Gastroesophageal sphincter (tissue), 4 donors: ENCODE results near the gene UBQLN4. TPM values are rescaled to one million over a fixed set of nuclear protein-coding genes. Genes with fewer than 3 reads are reported as not detected.

Experiments
- ATAC-seq: fragments of 150-250 bp; one replicate; pipeline ENCODE4 v1.9.1; 2016; ENCODE audit warnings: mild to moderate bottlenecking, moderate library complexity
- H3K27ac ChIP-seq, 4 donors: fragments of 200-600 bp; sonication (generic) in 3 of 4; 1 replicate in 3 of 4; 2 replicates in 1 of 4; pipeline ENCODE4 v1.5.1; 2016 to 2019
- H3K27me3 ChIP-seq: fragments of 200-600 bp; sonication (generic); one replicate; pipeline ENCODE4 v1.5.1; 2019
- H3K36me3 ChIP-seq, 2 donors: fragments of 200-600 bp; sonication (generic); one replicate each; pipeline ENCODE4 v1.5.1; 2019; ENCODE audit warnings: control low read depth in 1 of 2
- H3K4me1 ChIP-seq, 3 donors: fragments of 200-600 bp; sonication (generic); 1 replicate in 2 of 3; 2 replicates in 1 of 3; pipeline ENCODE4 v1.5.1; 2016 to 2019; ENCODE audit warnings: control low read depth in 2 of 3
- H3K4me3 ChIP-seq, 2 donors: fragments of 200-600 bp; sonication (generic); one replicate each; pipeline ENCODE4 v1.5.1; 2019; ENCODE audit warnings: mild to moderate bottlenecking in 1 of 2, moderate library complexity in 1 of 2
- H3K9me3 ChIP-seq, 3 donors: fragments of 200-600 bp; sonication (generic); one replicate each; pipeline ENCODE4 v1.5.1; 2017 to 2019; ENCODE audit warnings: control low read depth in 2 of 3
- EP300 ChIP-seq: sonication (generic); formaldehyde crosslinking; IDR thresholded peaks from one replicate; pipeline ENCODE4 v1.6.1; 2017; ENCODE audit warnings: antibody characterized with exemption, mild to moderate bottlenecking
- POLR2A ChIP-seq, 2 donors: fragments of 450-650 bp; IDR thresholded peaks; one replicate each; pipeline ENCODE4 v1.6.1; 2017; ENCODE audit warnings: antibody characterized with exemption in 2 of 2, mild to moderate bottlenecking in 2 of 2, moderate library complexity in 1 of 2
- POLR2AphosphoS5 ChIP-seq: sonication (generic); formaldehyde crosslinking; IDR thresholded peaks from one replicate; pipeline ENCODE4 v1.6.1; 2017; ENCODE audit warnings: antibody characterized with exemption
- WGBS, 2 donors: methylation state at CpG; one replicate each; pipeline ENCODE4 v1.1.5; 2018; ENCODE audit warnings: low coverage in 1 of 2; 5-methylcytosine and 5-hydroxymethylcytosine counted together
- total RNA-seq, 4 donors: library from RNA; depleted of rRNA; stranded (reverse); fragments of >200 nt; gene quantifications; one replicate each; pipeline ENCODE4 v1.1.0, GENCODE V29; 2016
- TF ChIP-seq, protein P1 (sequence below), 4 experiments: fragments of 200-600 bp in 2 of 4; fragments of 450-650 bp in 2 of 4; sonication (generic) in 1 of 4; IDR thresholded peaks; one replicate each; pipeline ENCODE4 v1.5.1; 2017 to 2019; ENCODE audit warnings: antibody characterized with exemption in 4 of 4, mild to moderate bottlenecking in 2 of 4, moderate library complexity in 2 of 4

Gene UBQLN4
- total RNA-seq, 4 donors from 2014 or later, result 19.6 to 29.6 (median 24.8) TPM

DNA sequence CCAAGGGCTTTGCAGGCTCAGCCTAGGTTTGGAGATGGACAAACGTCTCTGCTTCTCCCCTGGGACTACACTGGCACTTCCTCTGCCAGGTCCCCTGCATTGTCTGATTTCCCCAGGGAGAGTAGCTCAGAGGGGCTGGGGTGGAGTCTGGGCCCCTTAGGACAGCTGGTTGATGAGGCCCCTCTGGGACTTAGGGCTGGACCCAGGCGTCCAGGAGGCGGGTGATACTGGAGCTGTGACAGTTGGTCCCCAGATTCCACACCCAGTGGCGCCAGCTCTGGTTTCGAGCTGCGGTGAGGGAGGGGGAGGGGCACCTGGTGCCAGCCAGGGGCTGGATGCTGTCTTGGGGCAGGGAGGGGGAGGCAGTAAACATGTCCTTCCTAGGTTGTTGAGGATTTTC lies 36.1 kb upstream of the UBQLN4 start:
- H3K36me3 ChIP-seq, result peaks cover 0 to 3% of the 10 kb centered on the region in 2 donors
- H3K9me3 ChIP-seq, result no peaks in the 10 kb centered on the region
- H3K27ac ChIP-seq, result no peak overlapping the region
- H3K27me3 ChIP-seq, result no peaks in the 10 kb centered on the region
- 0% methylated on average over 1 of the region's 6 CpGs; no CpG with 5 or more reads in 1 of the 2 donors for WGBS, 2 donors
- no peak for ATAC-seq
- TF ChIP-seq EP300 (no peak), POLR2A (IDR thresholded peaks at IDR 0.05) (no peak), POLR2AphosphoS5 (no peak)
- TF ChIP-seq, protein P1, sequence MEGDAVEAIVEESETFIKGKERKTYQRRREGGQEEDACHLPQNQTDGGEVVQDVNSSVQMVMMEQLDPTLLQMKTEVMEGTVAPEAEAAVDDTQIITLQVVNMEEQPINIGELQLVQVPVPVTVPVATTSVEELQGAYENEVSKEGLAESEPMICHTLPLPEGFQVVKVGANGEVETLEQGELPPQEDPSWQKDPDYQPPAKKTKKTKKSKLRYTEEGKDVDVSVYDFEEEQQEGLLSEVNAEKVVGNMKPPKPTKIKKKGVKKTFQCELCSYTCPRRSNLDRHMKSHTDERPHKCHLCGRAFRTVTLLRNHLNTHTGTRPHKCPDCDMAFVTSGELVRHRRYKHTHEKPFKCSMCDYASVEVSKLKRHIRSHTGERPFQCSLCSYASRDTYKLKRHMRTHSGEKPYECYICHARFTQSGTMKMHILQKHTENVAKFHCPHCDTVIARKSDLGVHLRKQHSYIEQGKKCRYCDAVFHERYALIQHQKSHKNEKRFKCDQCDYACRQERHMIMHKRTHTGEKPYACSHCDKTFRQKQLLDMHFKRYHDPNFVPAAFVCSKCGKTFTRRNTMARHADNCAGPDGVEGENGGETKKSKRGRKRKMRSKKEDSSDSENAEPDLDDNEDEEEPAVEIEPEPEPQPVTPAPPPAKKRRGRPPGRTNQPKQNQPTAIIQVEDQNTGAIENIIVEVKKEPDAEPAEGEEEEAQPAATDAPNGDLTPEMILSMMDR (IDR thresholded peaks at IDR 0.05), result no peak
- peaks cover 0 to 20% (median 0%) of the 10 kb centered on the region in 3 donors for H3K4me1 ChIP-seq
- H3K4me3 ChIP-seq, result no peak overlapping the region

- WGBS, 2 donors, result 10 to 20% methylated on average over 1 of the region's 1 CpG
- no peak for ATAC-seq
- Histone ChIP-seq H3K27me3 (no peaks in the 10 kb centered on the region), H3K4me3 (no peak overlapping the region), H3K9me3 (no peaks in the 10 kb centered on the region), H3K4me1 (peaks cover 0 to 50% (median 12%) of the 10 kb centered on the region in 3 donors), H3K27ac (no peak overlapping the region), H3K36me3 (no peaks in the 10 kb centered on the region)
- TF ChIP-seq POLR2A (IDR thresholded peaks at IDR 0.05), result no peak
- TF ChIP-seq, protein P1 (IDR thresholded peaks at IDR 0.05), result peak in 1 of 4 experiments; percentile 7
These were observed 32.7 kb upstream of the UBQLN4 start for GRCh38 chr1:156086256-156086662.

- Histone ChIP-seq H3K36me3 (no peaks in the 10 kb centered on the region), H3K27ac (no peak overlapping the region), H3K4me3 (no peak overlapping the region), H3K9me3 (no peaks in the 10 kb centered on the region), H3K4me1 (peaks cover 0 to 49% (median 15%) of the 10 kb centered on the region in 3 donors), H3K27me3 (no peaks in the 10 kb centered on the region)
- ATAC-seq, result no peak
- TF ChIP-seq POLR2AphosphoS5, result no peak
- WGBS, 2 donors, result 49 to 63% methylated on average over 5 to 7 of the region's 7 CpGs
These were observed 30.5 kb upstream of the UBQLN4 start for GRCh38 chr1:156083800-156084790.

- H3K27ac ChIP-seq, result peak within 1 kb of the TSS in 3 of 4 donors; percentile 43 to 74 (median 69)
- peaks cover 0 to 49% (median 15%) of the 10 kb centered on the region in 3 donors for H3K4me1 ChIP-seq
- H3K27me3 ChIP-seq, result no peaks in the 10 kb centered on the region
- no CpG with 5 or more reads among the region's 62 CpGs for WGBS, 2 donors
- no peaks in the 10 kb centered on the region for H3K36me3 ChIP-seq
- peak within 1 kb of the TSS; percentile 90 to 95 for H3K4me3 ChIP-seq
- TF ChIP-seq, protein P1 (IDR thresholded peaks at IDR 0.05), result peak in 1 of 4 experiments; percentile 19
- TF ChIP-seq EP300, result no peak
- H3K9me3 ChIP-seq, result no peaks in the 10 kb centered on the region
- peak; percentile 86 for ATAC-seq
These were observed 28.9 kb upstream of the UBQLN4 start, which contains the start of gene MEX3A for GRCh38 chr1:156082309-156083091. Gene MEX3A, minus strand, starts transcription at chr1:156082465. Its CDS starts 467 bp downstream, at chr1:156081998.

GRCh38 chr1:156081917-156082308 lies 28.3 kb upstream of the UBQLN4 start:
- Histone ChIP-seq H3K27me3 (no peaks in the 10 kb centered on the region), H3K4me1 (peaks cover 0 to 54% (median 15%) of the 10 kb centered on the region in 3 donors), H3K27ac (peak overlapping the region in 1 of 4 donors; percentile 74), H3K9me3 (no peaks in the 10 kb centered on the region), H3K36me3 (no peaks in the 10 kb centered on the region), H3K4me3 (peak overlapping the region; percentile 90 to 95)
- ATAC-seq, result no peak
- TF ChIP-seq POLR2A (IDR thresholded peaks at IDR 0.05) (no peak), POLR2AphosphoS5 (no peak), EP300 (no peak)
- TF ChIP-seq, protein P1 (IDR thresholded peaks at IDR 0.05), result no peak
- WGBS, 2 donors, result no CpG with 5 or more reads among the region's 10 CpGs
